H9 (cell line): ENCODE measurements around the gene LMOD3. TPM values are rescaled to one million over a fixed set of nuclear protein-coding genes. Genes with fewer than 3 reads are reported as not detected.

ENCODE experiments used
- DNase-seq: peaks from one replicate; pipeline ENCODE4 v3.0.0-alpha.2; 2017
- H2AFZ ChIP-seq: one replicate; pipeline ENCODE4 v1.6.1; 2013; ENCODE audit warnings: mild to moderate bottlenecking, low read length, control low read depth, moderate library complexity
- H2AK5ac ChIP-seq: 2 replicates; pipeline ENCODE4 v1.6.1; 2013; ENCODE audit warnings: low read length, control low read depth, mixed read lengths; ENCODE audit not compliant: insufficient read length
- H2BK120ac ChIP-seq: one replicate; pipeline ENCODE4 v1.6.1; 2013; ENCODE audit warnings: low read depth, mild to moderate bottlenecking, low read length, control low read depth, inconsistent platforms; ENCODE audit not compliant: poor library complexity, severe bottlenecking
- H2BK12ac ChIP-seq: 2 replicates; pipeline ENCODE4 v1.6.1; 2013; ENCODE audit warnings: low read length, control low read depth, mixed read lengths, low read depth; ENCODE audit not compliant: insufficient read length
- H2BK15ac ChIP-seq: 2 replicates; pipeline ENCODE4 v1.6.1; 2013; ENCODE audit warnings: low read depth, low read length, control low read depth
- H2BK20ac ChIP-seq: one replicate; pipeline ENCODE4 v1.6.1; 2013; ENCODE audit warnings: low read depth, mild to moderate bottlenecking, low read length, control low read depth, inconsistent platforms; ENCODE audit not compliant: poor library complexity, severe bottlenecking
- H2BK5ac ChIP-seq: 2 replicates; pipeline ENCODE4 v1.6.1; 2013; ENCODE audit warnings: low read length, control low read depth, mixed read lengths; ENCODE audit not compliant: insufficient read length
- H3K14ac ChIP-seq: 2 replicates; pipeline ENCODE4 v1.6.1; 2013; ENCODE audit warnings: low read length, control low read depth; ENCODE audit not compliant: insufficient read depth
- H3K18ac ChIP-seq: 2 replicates; pipeline ENCODE4 v1.6.1; 2013; ENCODE audit warnings: low read depth, mild to moderate bottlenecking, mixed read lengths, low read length, control low read depth; ENCODE audit not compliant: insufficient read length
- H3K23ac ChIP-seq: 2 replicates; pipeline ENCODE4 v1.6.1; 2013; ENCODE audit warnings: low read length, control low read depth, mixed read lengths, low read depth; ENCODE audit not compliant: insufficient read length
- H3K23me2 ChIP-seq: 2 replicates; pipeline ENCODE4 v1.6.1; 2013; ENCODE audit warnings: low read depth, mild to moderate bottlenecking, mixed read lengths, low read length, control low read depth; ENCODE audit not compliant: insufficient read length, poor library complexity, severe bottlenecking
- H3K27ac ChIP-seq: 2 replicates; pipeline ENCODE4 v1.5.1; 2013; ENCODE audit warnings: low read length, control low read depth, mixed read lengths, low read depth; ENCODE audit not compliant: insufficient read length
- H3K27me3 ChIP-seq: 2 replicates; pipeline ENCODE4 v1.6.1; 2013; ENCODE audit warnings: low read length, control low read depth, inconsistent platforms; ENCODE audit not compliant: insufficient read depth
- H3K4ac ChIP-seq: 2 replicates; pipeline ENCODE4 v1.6.1; 2013; ENCODE audit warnings: low read depth, mild to moderate bottlenecking, control low read depth, inconsistent platforms, low read length, moderate library complexity
- H3K4me1 ChIP-seq: 2 replicates; pipeline ENCODE4 v1.6.1; 2013; ENCODE audit warnings: low read length, control low read depth, inconsistent platforms; ENCODE audit not compliant: insufficient read depth
- H3K4me2 ChIP-seq: 2 replicates; pipeline ENCODE4 v1.6.1; 2013; ENCODE audit warnings: low read length, control low read depth, mixed read lengths; ENCODE audit not compliant: insufficient read length, insufficient read depth
- H3K56ac ChIP-seq: 2 replicates; pipeline ENCODE4 v1.6.1; 2013; ENCODE audit warnings: low read depth, mild to moderate bottlenecking, mixed read lengths, low read length, control low read depth; ENCODE audit not compliant: insufficient read length
- H3K79me1 ChIP-seq: 2 replicates; pipeline ENCODE4 v1.6.1; 2013; ENCODE audit warnings: low read depth, mild to moderate bottlenecking, moderate library complexity, low read length, control low read depth, inconsistent platforms; ENCODE audit not compliant: insufficient read depth, poor library complexity, severe bottlenecking
- H3K79me2 ChIP-seq: 2 replicates; pipeline ENCODE4 v1.6.1; 2013; ENCODE audit warnings: low read length, control low read depth, inconsistent platforms; ENCODE audit not compliant: insufficient read depth
- H3K9ac ChIP-seq: 2 replicates; pipeline ENCODE4 v1.6.1; 2013; ENCODE audit warnings: low read length, control low read depth, mixed read lengths; ENCODE audit not compliant: insufficient read length; ENCODE audit errors: extremely low read depth
- H3K9me3 ChIP-seq: one replicate; pipeline ENCODE4 v1.6.1; 2013; ENCODE audit warnings: low read depth, low read length, inconsistent platforms; ENCODE audit not compliant: control insufficient read depth
- H3T11ph ChIP-seq: one replicate; pipeline ENCODE4 v1.6.1; 2013; ENCODE audit warnings: mild to moderate bottlenecking, low read length, control low read depth, inconsistent platforms
- H4K20me1 ChIP-seq: one replicate; pipeline ENCODE4 v1.6.1; 2013; ENCODE audit not compliant: control insufficient read depth, insufficient read length, insufficient read depth
- H4K5ac ChIP-seq: 2 replicates; pipeline ENCODE4 v1.6.1; 2013; ENCODE audit warnings: low read depth, mild to moderate bottlenecking, mixed read lengths, low read length, control low read depth; ENCODE audit not compliant: insufficient read length
- H4K8ac ChIP-seq: replicated peaks from 2 replicates; pipeline ENCODE4 v1.6.1; 2013; ENCODE audit warnings: low read length, control low read depth, mixed read lengths, low read depth; ENCODE audit not compliant: insufficient read length
- H4K91ac ChIP-seq: 2 replicates; pipeline ENCODE4 v1.6.1; 2013; ENCODE audit warnings: low read depth, mild to moderate bottlenecking, moderate library complexity, mixed read lengths, low read length, control low read depth; ENCODE audit not compliant: insufficient read length
- H3K27ac Mint-ChIP-seq, 3 experiments: 2 replicates in 2 of 3; 3 replicates in 1 of 3; pipeline ENCODE4 v1.8.0; 2020 to 2021; ENCODE audit warnings: mixed read lengths in 3 of 3, mild to moderate bottlenecking in 1 of 3, moderate library complexity in 1 of 3
- H3K27me3 Mint-ChIP-seq: 2 replicates; pipeline ENCODE4 v1.8.0; 2021; ENCODE audit warnings: low read depth, mild to moderate bottlenecking, moderate library complexity, mixed read lengths
- H3K36me3 Mint-ChIP-seq, 3 experiments: 2 replicates in 2 of 3; 3 replicates in 1 of 3; pipeline ENCODE4 v1.8.0; 2020 to 2021; ENCODE audit warnings: low read depth in 3 of 3, mixed read lengths in 3 of 3; ENCODE audit not compliant: insufficient read depth in 1 of 3
- H3K4me1 Mint-ChIP-seq, 2 experiments: 2 replicates each; pipeline ENCODE4 v1.8.0; 2020; ENCODE audit warnings: mixed read lengths in 2 of 2
- H3K4me3 Mint-ChIP-seq, 2 experiments: 2 replicates in 1 of 2; 3 replicates in 1 of 2; pipeline ENCODE4 v1.8.0; 2020 to 2021; ENCODE audit warnings: mild to moderate bottlenecking in 2 of 2, mixed read lengths in 2 of 2, moderate library complexity in 1 of 2
- H3K9me3 Mint-ChIP-seq, 2 experiments: 2 replicates in 1 of 2; 3 replicates in 1 of 2; pipeline ENCODE4 v1.8.0; 2020; ENCODE audit warnings: mild to moderate bottlenecking in 2 of 2, mixed read lengths in 2 of 2, moderate library complexity in 1 of 2
- CTCF ChIP-seq: fragments of 200-600 bp; sonication (generic); conservative IDR thresholded peaks from 3 replicates; pipeline ENCODE4 v1.8.0; 2021; ENCODE audit warnings: antibody characterized with exemption, mild to moderate bottlenecking
- WGBS: extraction: QIAGEN DNeasy Blood & Tissue Kit; methylation state at CpG from one replicate; pipeline ENCODE4 v1.1.7; 2013; ENCODE audit warnings: missing lambda C conversion rate, low lambda C conversion rate, mixed read lengths; ENCODE audit not compliant: insufficient read length; ENCODE audit errors: extremely low coverage; 5-methylcytosine and 5-hydroxymethylcytosine counted together
- total RNA-seq: library from RNA; stranded (reverse); gene quantifications from 2 replicates; pipeline ENCODE4 v1.2.1, GENCODE V29; 2021

LMOD3 gene
- total RNA-seq, 1 experiment from 2014 or later, result not detected

GRCh38 chr3:69088063-69088462, 34.3 kb downstream of the LMOD3 start:
- Histone ChIP-seq H4K8ac (no peak overlapping the region), H3K9me3 (no peaks in the 10 kb centered on the region), H3K9ac (no peak overlapping the region), H2AFZ (no peak overlapping the region), H2BK12ac (no peak overlapping the region), H3K79me2 (no peaks in the 10 kb centered on the region), H3T11ph (no peak overlapping the region), H3K14ac (no peak overlapping the region), H4K91ac (no peak overlapping the region), H3K27ac (no peak overlapping the region), H4K20me1 (no peaks in the 10 kb centered on the region), H3K79me1 (no peaks in the 10 kb centered on the region), H2BK15ac (no peak overlapping the region), H3K4me1 (peaks cover 15% of the 10 kb centered on the region), H3K56ac (no peak overlapping the region), H3K23ac (no peak overlapping the region), H2BK120ac (no peak overlapping the region), H3K4me2 (no peak overlapping the region), H2BK5ac (no peak overlapping the region), H2AK5ac (no peak overlapping the region), H3K27me3 (no peaks in the 10 kb centered on the region), H2BK20ac (no peak overlapping the region), H3K23me2 (peaks cover 7% of the 10 kb centered on the region), H3K4ac (no peak overlapping the region), H3K18ac (no peak overlapping the region), H4K5ac (no peak overlapping the region)
- Mint-ChIP-seq H3K4me3 (no peak overlapping the region), H3K27ac (no peak overlapping the region), H3K27me3 (no peaks in the 10 kb centered on the region; the same call in 1 of the 2 replicates), H3K36me3 (no peaks in the 10 kb centered on the region), H3K4me1 (peaks cover 38 to 40% of the 10 kb centered on the region in 2 experiments), H3K9me3 (no peaks in the 10 kb centered on the region)
- WGBS, result no CpG with 5 or more reads among the region's 2 CpGs
- no peak for TF ChIP-seq CTCF
- DNase-seq, result no peak
